SU-DHL-6 (cell line): ENCODE measurements around the gene SLC25A25.
"Not testable (repeated sequence)": the region's sequence is repeated elsewhere in the genome, so short reads cannot be mapped to it uniquely, and the experiment has no call there.

Experiments used
- H2AFZ ChIP-seq: fragments of 200-600 bp; sonication (generic); 2 replicates; pipeline ENCODE4 v1.6.1; 2014; ENCODE audit warnings: low read depth, mild to moderate bottlenecking, moderate library complexity, mixed read lengths, antibody characterized with exemption, low read length; ENCODE audit not compliant: severe bottlenecking
- H3F3A ChIP-seq: fragments of 200-600 bp; shearing (Covaris generic); 2 replicates; pipeline ENCODE4 v1.6.0; 2016; ENCODE audit warnings: antibody characterized with exemption, mild to moderate bottlenecking; ENCODE audit not compliant: insufficient read depth
- H3K27ac ChIP-seq: fragments of 200-600 bp; sonication (generic); 2 replicates; pipeline ENCODE4 v1.5.1; 2016; ENCODE audit warnings: low read depth, mild to moderate bottlenecking, low read length, moderate library complexity, mixed read lengths
- H3K27me3 ChIP-seq: fragments of 200-600 bp; sonication (generic), shearing (Covaris generic); 2 replicates; pipeline ENCODE4 v1.6.0; 2014; ENCODE audit warnings: mild to moderate bottlenecking, low read length
- H3K36me3 ChIP-seq: fragments of 200-600 bp; sonication (generic); 2 replicates; pipeline ENCODE4 v1.6.1; 2014; ENCODE audit warnings: mild to moderate bottlenecking, low read length, mixed read lengths
- H3K4me2 ChIP-seq: fragments of 300-600, 200-600 bp; shearing (Covaris generic), sonication (generic); 2 replicates; pipeline ENCODE4 v1.6.0; 2014; ENCODE audit warnings: low read length, low read depth, mild to moderate bottlenecking; ENCODE audit not compliant: poor library complexity, severe bottlenecking
- H3K4me3 ChIP-seq: fragments of 200-600 bp; sonication (generic); 2 replicates; pipeline ENCODE4 v1.5.1; 2014; ENCODE audit warnings: antibody characterized with exemption, low read length, mild to moderate bottlenecking, mixed read lengths; ENCODE audit not compliant: insufficient read depth, poor library complexity, severe bottlenecking
- H3K79me2 ChIP-seq: fragments of 200-600 bp; sonication (generic); 2 replicates; pipeline ENCODE4 v1.6.1; 2014; ENCODE audit warnings: mild to moderate bottlenecking, low read length, moderate library complexity; ENCODE audit not compliant: insufficient read depth
- H3K9ac ChIP-seq: fragments of 200-600 bp; sonication (generic); 2 replicates; pipeline ENCODE4 v1.7.0; 2014; ENCODE audit warnings: mild to moderate bottlenecking, low read length
- H3K9me2 ChIP-seq: fragments of 200-600 bp; sonication (generic); replicated peaks from 2 replicates; pipeline ENCODE4 v1.6.1; 2014; ENCODE audit warnings: low read length; ENCODE audit not compliant: insufficient read depth
- H3K9me3 ChIP-seq: fragments of 200-600 bp; sonication (generic); 2 replicates; pipeline ENCODE4 v1.6.1; 2014; ENCODE audit warnings: low read length, mixed read lengths; ENCODE audit not compliant: insufficient read depth
- H4K20me1 ChIP-seq: fragments of 200-600 bp; sonication (generic); 2 replicates; pipeline ENCODE4 v1.6.1; 2014; ENCODE audit warnings: low read depth, mild to moderate bottlenecking, antibody characterized with exemption, low read length, moderate library complexity, mixed read lengths
- EZH2phosphoT487 ChIP-seq: fragments of 200-600 bp; sonication (generic), shearing (Covaris generic); conservative IDR thresholded peaks from 2 replicates; pipeline ENCODE4 v1.6.1; 2018; ENCODE audit warnings: mild to moderate bottlenecking, antibody characterized with exemption, low read length, moderate library complexity, mixed read lengths
- TF ChIP-seq, protein P1 (sequence below): fragments of 200-600 bp; sonication (generic); IDR thresholded peaks from one replicate; pipeline ENCODE4 v1.5.1; 2017; ENCODE audit warnings: antibody characterized with exemption, mild to moderate bottlenecking, low read length, moderate library complexity; ENCODE audit not compliant: insufficient read depth, poor library complexity, severe bottlenecking

Gene SLC25A25

DNA sequence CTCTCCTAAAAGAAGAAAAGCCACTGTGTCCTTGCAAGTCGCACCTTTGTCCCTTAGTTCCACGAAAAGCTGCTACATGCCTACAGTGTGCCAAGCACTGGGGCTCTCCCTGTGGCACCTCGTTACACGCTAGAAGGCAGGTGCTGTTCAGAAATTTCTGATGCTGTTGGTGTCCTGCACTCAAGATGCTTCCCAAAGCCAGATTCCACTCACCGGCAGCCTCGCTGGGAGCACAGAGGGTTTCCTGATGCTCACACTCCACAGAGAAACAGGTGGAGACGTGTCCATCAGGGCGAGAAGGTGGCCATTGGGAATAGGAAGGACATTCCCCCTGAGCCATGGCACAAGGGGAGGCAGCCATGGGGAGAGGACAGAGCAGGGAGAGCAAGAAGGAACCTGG, 63.3 kb downstream of the SLC25A25 start:
- H3K9me3 ChIP-seq, H3K27ac ChIP-seq, H3K9me2 ChIP-seq, H3K4me2 ChIP-seq, H3F3A ChIP-seq, H3K36me3 ChIP-seq, H4K20me1 ChIP-seq, H3K27me3 ChIP-seq, H2AFZ ChIP-seq, H3K4me3 ChIP-seq, H3K9ac ChIP-seq: not testable (repeated sequence)
- peaks cover 11% of the 10 kb centered on the region for H3K79me2 ChIP-seq

DNA sequence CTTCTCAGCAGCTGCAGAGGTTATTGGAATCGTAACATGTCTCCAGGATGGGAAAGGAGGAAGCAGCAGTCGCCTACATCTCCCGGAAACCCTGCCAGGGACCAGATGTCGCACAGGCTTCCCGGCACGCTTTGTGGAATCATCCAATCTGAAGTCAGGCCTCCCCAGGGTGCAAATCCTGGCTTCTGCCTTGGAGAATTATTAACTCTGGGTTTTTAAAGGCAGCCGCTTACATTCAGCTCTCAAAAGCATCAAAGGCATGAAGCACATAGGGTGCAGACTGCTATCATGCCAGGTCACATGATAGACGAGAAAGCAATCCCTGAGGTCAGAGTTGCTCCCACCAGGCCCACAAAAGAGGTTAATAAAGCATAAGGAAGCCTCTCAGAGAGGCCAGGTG, 64.1 kb downstream of the SLC25A25 start:
- H3K9me3 ChIP-seq, H3K27me3 ChIP-seq, H3K79me2 ChIP-seq, H3K9me2 ChIP-seq, H3K4me3 ChIP-seq, H4K20me1 ChIP-seq, H2AFZ ChIP-seq, H3K9ac ChIP-seq, H3K36me3 ChIP-seq, H3K27ac ChIP-seq, H3F3A ChIP-seq, H3K4me2 ChIP-seq: not testable (repeated sequence)

DNA sequence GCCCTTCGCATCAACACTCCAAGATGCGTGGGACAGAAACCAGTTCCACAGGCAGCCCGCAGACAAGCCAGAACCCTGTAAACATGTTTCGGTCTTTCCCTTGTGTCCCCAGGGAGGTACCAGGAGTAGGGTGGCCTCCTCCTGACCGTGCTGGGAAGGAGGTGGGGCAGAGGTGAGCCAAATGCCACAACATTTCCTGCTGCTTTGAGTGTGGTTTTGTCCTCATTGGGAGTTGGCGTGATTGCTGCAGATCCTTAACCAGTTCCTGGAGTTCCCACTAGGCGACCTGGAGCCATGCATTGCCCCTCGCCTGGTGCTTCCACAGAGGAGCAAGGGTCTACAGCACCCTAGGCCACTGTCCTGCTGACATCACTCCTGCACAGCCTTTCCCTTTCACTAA, 67.5 kb downstream of the SLC25A25 start:
- H3K9me3 ChIP-seq, H4K20me1 ChIP-seq, H3K27me3 ChIP-seq, H3K36me3 ChIP-seq, H3F3A ChIP-seq, H3K9ac ChIP-seq, H3K4me3 ChIP-seq, H3K4me2 ChIP-seq, H2AFZ ChIP-seq, H3K27ac ChIP-seq, H3K9me2 ChIP-seq, H3K79me2 ChIP-seq: not testable (repeated sequence)

DNA sequence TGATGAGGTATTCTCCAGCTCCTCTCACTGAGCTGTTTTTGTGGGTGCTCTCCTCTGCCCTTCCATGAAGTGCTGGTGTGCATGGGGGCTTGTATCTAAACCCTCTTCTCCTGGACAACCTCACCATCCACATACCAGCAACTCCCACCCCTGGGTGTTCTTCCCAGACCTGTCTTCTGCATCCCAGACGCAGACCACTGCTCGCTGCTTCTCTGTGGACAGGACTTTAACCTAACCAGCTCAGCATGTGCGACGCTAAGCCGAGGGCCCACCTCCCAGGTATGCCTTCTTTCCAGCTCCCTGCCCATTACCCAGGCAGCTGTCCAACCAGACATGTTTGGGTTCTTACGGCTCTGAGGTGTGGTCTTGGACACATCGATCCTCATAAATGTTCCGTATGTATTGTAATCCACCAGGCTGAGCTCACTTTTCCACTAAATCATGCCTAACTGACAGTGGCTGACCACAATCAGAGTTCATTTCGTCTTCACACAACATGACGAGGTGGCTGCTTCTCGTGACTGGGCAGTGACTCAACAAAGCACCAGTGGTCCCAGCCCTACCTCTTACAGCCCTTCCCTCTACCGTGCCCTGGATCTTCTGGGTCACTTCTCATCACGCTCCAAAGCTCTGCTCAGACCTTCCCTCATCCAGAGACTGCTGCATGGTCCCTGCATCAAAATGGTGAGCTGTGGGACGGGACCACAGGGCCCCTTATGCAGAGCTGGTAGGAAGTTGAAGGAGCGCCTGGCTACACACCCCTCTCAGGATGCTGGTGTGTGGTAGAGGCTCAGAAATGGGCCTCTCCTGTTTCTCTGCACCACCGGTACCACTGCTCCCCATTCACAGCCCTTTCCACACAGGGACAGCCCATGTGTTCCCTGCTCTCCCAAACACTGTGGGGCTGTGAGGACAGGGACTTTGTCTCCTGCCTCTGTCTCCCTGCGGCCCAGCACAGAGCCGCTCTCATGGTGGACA, 69.1 kb downstream of the SLC25A25 start:
- H3K27me3 ChIP-seq = no peaks in the 10 kb centered on the region
- H3K9me2 ChIP-seq = no peaks in the 10 kb centered on the region
- no peak overlapping the region for H3K9ac ChIP-seq
- no peaks in the 10 kb centered on the region for H3F3A ChIP-seq
- H2AFZ ChIP-seq = no peak overlapping the region
- H3K79me2 ChIP-seq = no peaks in the 10 kb centered on the region
- H4K20me1 ChIP-seq = no peaks in the 10 kb centered on the region
- H3K27ac ChIP-seq = no peak overlapping the region
- H3K4me3 ChIP-seq = no peak overlapping the region
- H3K36me3 ChIP-seq = no peaks in the 10 kb centered on the region
- TF ChIP-seq, protein P1, sequence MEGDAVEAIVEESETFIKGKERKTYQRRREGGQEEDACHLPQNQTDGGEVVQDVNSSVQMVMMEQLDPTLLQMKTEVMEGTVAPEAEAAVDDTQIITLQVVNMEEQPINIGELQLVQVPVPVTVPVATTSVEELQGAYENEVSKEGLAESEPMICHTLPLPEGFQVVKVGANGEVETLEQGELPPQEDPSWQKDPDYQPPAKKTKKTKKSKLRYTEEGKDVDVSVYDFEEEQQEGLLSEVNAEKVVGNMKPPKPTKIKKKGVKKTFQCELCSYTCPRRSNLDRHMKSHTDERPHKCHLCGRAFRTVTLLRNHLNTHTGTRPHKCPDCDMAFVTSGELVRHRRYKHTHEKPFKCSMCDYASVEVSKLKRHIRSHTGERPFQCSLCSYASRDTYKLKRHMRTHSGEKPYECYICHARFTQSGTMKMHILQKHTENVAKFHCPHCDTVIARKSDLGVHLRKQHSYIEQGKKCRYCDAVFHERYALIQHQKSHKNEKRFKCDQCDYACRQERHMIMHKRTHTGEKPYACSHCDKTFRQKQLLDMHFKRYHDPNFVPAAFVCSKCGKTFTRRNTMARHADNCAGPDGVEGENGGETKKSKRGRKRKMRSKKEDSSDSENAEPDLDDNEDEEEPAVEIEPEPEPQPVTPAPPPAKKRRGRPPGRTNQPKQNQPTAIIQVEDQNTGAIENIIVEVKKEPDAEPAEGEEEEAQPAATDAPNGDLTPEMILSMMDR = no peak
- no peak for TF ChIP-seq EZH2phosphoT487
- H3K9me3 ChIP-seq = no peaks in the 10 kb centered on the region
- no peak overlapping the region for H3K4me2 ChIP-seq

DNA sequence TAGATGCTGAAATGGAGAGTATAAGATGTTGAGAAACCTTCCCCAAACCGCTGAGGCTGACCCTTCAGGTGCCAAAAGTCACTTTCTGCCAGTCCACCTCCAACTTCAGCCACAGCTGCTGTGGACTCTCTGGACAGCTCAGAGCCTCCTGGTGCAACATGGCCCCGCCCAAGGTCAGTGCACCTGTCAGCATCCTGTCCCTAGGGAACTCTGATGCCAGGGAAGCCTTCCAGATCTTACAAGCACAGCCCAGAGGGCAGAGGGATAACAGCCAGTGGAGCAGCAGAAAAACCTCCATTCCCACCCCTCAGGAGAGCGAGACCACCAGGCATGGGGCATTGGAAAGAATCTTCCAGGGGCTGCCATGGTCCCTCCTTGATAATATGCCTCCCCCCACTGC, 70.0 kb downstream of the SLC25A25 start:
- Histone ChIP-seq H3K4me2 (no peak overlapping the region), H3K27me3 (no peaks in the 10 kb centered on the region)

More for the DNA sequence above, 70.0 kb downstream of the SLC25A25 start:
- no peaks in the 10 kb centered on the region for H3K79me2 ChIP-seq
- H3K9me2 ChIP-seq = no peaks in the 10 kb centered on the region
- no peak overlapping the region for H2AFZ ChIP-seq
- H3F3A ChIP-seq = no peaks in the 10 kb centered on the region
- no peak overlapping the region for H3K4me3 ChIP-seq
- TF ChIP-seq, protein P1 = no peak
- no peak for TF ChIP-seq EZH2phosphoT487
- no peak overlapping the region for H3K9ac ChIP-seq
- H3K9me3 ChIP-seq = no peaks in the 10 kb centered on the region
- H3K27ac ChIP-seq = no peak overlapping the region
- no peaks in the 10 kb centered on the region for H4K20me1 ChIP-seq
- H3K36me3 ChIP-seq = no peaks in the 10 kb centered on the region
